ENCODE measurements around the gene PACRG.

DNA sequence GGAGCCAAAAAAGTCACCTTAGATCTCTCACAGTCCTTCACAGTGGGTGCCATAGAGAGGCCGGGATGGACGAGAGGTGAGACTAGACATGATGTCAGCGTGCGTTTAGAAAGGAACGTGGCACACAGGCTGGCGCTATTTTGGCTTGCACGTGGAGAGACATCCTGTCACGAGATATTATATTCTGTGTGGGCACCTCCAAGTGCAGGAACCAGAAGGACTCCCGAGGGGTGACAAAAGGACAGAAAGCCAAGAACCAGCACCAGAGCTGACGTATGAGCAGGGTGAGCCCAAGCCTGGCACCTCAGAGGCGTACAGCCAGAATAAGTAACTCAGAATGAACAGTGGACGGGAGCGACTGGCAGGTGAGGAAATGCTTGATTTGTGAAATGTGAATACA, 636.9 kb downstream of the PACRG start:
- TF ChIP-seq, protein P1, sequence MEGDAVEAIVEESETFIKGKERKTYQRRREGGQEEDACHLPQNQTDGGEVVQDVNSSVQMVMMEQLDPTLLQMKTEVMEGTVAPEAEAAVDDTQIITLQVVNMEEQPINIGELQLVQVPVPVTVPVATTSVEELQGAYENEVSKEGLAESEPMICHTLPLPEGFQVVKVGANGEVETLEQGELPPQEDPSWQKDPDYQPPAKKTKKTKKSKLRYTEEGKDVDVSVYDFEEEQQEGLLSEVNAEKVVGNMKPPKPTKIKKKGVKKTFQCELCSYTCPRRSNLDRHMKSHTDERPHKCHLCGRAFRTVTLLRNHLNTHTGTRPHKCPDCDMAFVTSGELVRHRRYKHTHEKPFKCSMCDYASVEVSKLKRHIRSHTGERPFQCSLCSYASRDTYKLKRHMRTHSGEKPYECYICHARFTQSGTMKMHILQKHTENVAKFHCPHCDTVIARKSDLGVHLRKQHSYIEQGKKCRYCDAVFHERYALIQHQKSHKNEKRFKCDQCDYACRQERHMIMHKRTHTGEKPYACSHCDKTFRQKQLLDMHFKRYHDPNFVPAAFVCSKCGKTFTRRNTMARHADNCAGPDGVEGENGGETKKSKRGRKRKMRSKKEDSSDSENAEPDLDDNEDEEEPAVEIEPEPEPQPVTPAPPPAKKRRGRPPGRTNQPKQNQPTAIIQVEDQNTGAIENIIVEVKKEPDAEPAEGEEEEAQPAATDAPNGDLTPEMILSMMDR (IDR thresholded peaks at IDR 0.05): no peak
- TF ChIP-seq POLR2A (IDR thresholded peaks at IDR 0.05): no peak

Data from testis (tissue), 2 donors.